ENCODE measurements around the gene KRTAP5-2. TPM values are rescaled to one million over a fixed set of nuclear protein-coding genes. Genes with fewer than 3 reads are reported as not detected.

Gene KRTAP5-2
- total RNA-seq, 4 donors from 2014 or later = not detected

DNA sequence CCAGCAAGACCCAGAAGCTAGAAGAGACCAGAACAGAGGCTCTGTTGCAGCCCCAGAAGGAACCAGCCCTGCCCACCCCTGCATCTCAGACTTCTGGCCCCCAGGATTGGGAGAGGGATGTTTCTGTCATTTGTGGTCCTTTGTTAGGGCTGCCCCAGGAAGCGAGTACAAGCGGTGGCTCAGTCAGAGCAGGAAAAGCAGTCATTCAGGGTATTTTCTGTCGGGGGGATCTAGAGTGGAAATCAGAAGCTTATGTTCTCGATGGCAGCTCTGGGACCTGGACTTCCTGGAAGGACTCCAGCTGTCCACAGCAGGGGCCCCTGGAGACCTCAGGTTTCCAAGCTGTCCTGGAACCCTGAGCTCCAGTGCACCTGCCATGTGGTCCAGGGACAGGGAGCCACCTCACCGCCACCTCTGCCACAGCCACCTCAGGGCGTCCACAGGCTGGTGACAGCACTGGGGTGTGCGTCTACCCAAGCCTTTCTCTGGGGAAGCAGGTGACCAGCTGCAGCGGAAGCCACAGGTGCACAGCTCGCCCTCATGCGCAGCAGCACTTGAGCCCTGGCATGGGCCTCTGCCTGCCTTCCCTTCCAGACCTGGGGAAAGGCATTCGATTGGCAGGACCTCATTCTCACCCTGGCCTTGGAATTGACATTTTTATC, 34.1 kb upstream of the KRTAP5-2 start:
- Histone ChIP-seq H3K36me3 (no peaks in the 10 kb centered on the region), H3K9me3 (no peaks in the 10 kb centered on the region), H3K27me3 (peaks cover 0 to 92% (median 1%) of the 10 kb centered on the region in 4 donors), H3K27ac (no peak overlapping the region), H3K4me3 (no peak overlapping the region), H3K4me1 (peaks cover 0 to 5% (median 4%) of the 10 kb centered on the region in 3 donors)
- intact Hi-C loops (cut with DNase I) = no loop called here
- TF ChIP-seq CTCF (IDR thresholded peaks at IDR 0.05) (no peak), POLR2A (IDR thresholded peaks at IDR 0.05) (no peak)
- 39 to 51% methylated on average over 3 to 5 of the region's 11 CpGs for WGBS, 2 donors
- DNase-seq = no peak

DNA sequence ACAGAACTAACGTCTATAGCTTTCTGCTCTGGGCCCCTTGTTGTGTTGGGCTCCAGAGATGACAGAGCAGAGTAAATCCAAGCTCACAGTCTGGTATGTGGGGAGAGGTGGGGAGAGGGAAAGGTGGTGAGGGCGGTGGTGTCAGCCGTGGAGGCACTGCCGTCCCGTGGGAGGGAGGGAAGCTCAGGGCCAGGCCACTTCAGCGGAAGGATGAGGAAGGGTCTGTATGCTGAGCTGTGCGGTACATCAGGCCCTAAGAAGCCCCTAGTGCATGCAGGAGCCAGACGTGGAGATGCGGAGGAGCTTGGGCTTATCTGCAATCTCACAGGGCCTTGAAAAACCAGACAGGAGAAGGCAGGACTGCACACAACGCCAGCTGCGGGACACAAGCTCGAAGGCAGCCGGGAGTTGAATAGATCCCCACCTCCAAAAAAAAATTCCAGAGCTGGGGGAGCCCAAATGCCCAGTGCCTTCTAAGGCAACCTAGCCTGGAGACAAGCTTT, 33.0 kb upstream of the KRTAP5-2 start:
- TF ChIP-seq POLR2A (IDR thresholded peaks at IDR 0.05) (no peak), CTCF (IDR thresholded peaks at IDR 0.05) (no peak)

GRCh38 chr11:1630271-1630670, 32.2 kb upstream of the KRTAP5-2 start:
- Histone ChIP-seq H3K27ac (no peak overlapping the region), H3K4me3 (no peak overlapping the region), H3K4me1 (peaks cover 0 to 5% (median 4%) of the 10 kb centered on the region in 3 donors), H3K9me3 (no peaks in the 10 kb centered on the region), H3K36me3 (no peaks in the 10 kb centered on the region), H3K27me3 (peaks cover 0 to 93% (median 2%) of the 10 kb centered on the region in 4 donors)
- TF ChIP-seq CTCF (IDR thresholded peaks at IDR 0.05) (no peak), POLR2A (IDR thresholded peaks at IDR 0.05) (no peak)
- intact Hi-C loops (cut with DNase I) = no loop called here
- WGBS, 2 donors = 60 to 64% methylated on average over 1 to 2 of the region's 2 CpGs
- no peak for DNase-seq

More for the DNA sequence above, 33.0 kb upstream of the KRTAP5-2 start:
- Histone ChIP-seq H3K27me3 (peaks cover 0 to 93% (median 1%) of the 10 kb centered on the region in 4 donors), H3K36me3 (no peaks in the 10 kb centered on the region), H3K27ac (no peak overlapping the region), H3K4me1 (peaks cover 0 to 5% (median 4%) of the 10 kb centered on the region in 3 donors), H3K4me3 (no peak overlapping the region), H3K9me3 (no peaks in the 10 kb centered on the region)
- DNase-seq = no peak
- intact Hi-C loops (cut with DNase I) = no loop called here
- 64 to 72% methylated on average over 9 to 13 of the region's 13 CpGs for WGBS, 2 donors

GRCh38 chr11:1629326-1630185, 31.5 kb upstream of the KRTAP5-2 start, which contains the start of gene KRTAP5-5:
TSS of gene KRTAP5-5 (plus strand) at chr11:1629775. CDS start at chr11:1629841, 66 bp downstream.
- 62 to 63% methylated on average over 6 to 16 of the region's 26 CpGs for WGBS, 2 donors

More at GRCh38 chr11:1629326-1630185, 31.5 kb upstream of the KRTAP5-2 start, which contains the start of gene KRTAP5-5:
- TF ChIP-seq POLR2A (IDR thresholded peaks at IDR 0.05) (no peak), CTCF (IDR thresholded peaks at IDR 0.05) (no peak)
- Histone ChIP-seq H3K9me3 (no peaks in the 10 kb centered on the region), H3K36me3 (no peaks in the 10 kb centered on the region), H3K27ac (no peak within 1 kb of the TSS), H3K4me1 (peaks cover 0 to 5% (median 4%) of the 10 kb centered on the region in 3 donors), H3K4me3 (no peak within 1 kb of the TSS), H3K27me3 (peaks cover 0 to 95% (median 3%) of the 10 kb centered on the region in 4 donors)
- DNase-seq = no peak
- intact Hi-C loops (cut with DNase I) = no loop called here
